KMS-11 (cell line): ENCODE results near the gene EIF4ENIF1.
"Not testable (repeated sequence)": the region's sequence is repeated elsewhere in the genome, so short reads cannot be mapped to it uniquely, and the experiment has no call there.

Experiments
- H2AFZ ChIP-seq: fragments of 200-600 bp; sonication (generic); 2 replicates; pipeline ENCODE4 v1.6.1; 2016; ENCODE audit warnings: antibody characterized with exemption, mixed run types, low read depth
- H3K27ac ChIP-seq: fragments of 200-600 bp; sonication (generic); 2 replicates; pipeline ENCODE4 v1.6.1; 2016; ENCODE audit warnings: mild to moderate bottlenecking, mixed run types
- H3K27me3 ChIP-seq: fragments of 200-600 bp; sonication (generic); 2 replicates; pipeline ENCODE4 v1.6.1; 2017; ENCODE audit warnings: mild to moderate bottlenecking, low read depth, mixed run types, moderate library complexity; ENCODE audit not compliant: insufficient read depth
- H3K36me3 ChIP-seq: fragments of 200-600 bp; sonication (generic); 2 replicates; pipeline ENCODE4 v1.6.1; 2017; ENCODE audit warnings: mild to moderate bottlenecking, mixed run types; ENCODE audit not compliant: insufficient read depth
- H3K4me1 ChIP-seq: fragments of 200-600 bp; sonication (generic); 2 replicates; pipeline ENCODE4 v1.6.1; 2016; ENCODE audit warnings: mild to moderate bottlenecking, low read depth, mixed run types; ENCODE audit not compliant: poor library complexity, severe bottlenecking
- H3K4me2 ChIP-seq: fragments of 200-600 bp; sonication (generic); 2 replicates; pipeline ENCODE4 v1.7.0; 2016; ENCODE audit warnings: mild to moderate bottlenecking, mixed run types
- H3K4me3 ChIP-seq: fragments of 200-600 bp; sonication (generic); IDR thresholded peaks from 2 replicates; pipeline ENCODE4 v1.6.1; 2017; ENCODE audit warnings: low read depth, low read length, mixed read lengths; ENCODE audit not compliant: insufficient read depth
- H3K79me2 ChIP-seq: fragments of 200-600 bp; sonication (generic); 2 replicates; pipeline ENCODE4 v1.6.1; 2016; ENCODE audit warnings: low read depth, mixed run types; ENCODE audit not compliant: insufficient read depth
- H3K9ac ChIP-seq: fragments of 200-600 bp; sonication (generic); 2 replicates; pipeline ENCODE4 v1.6.1; 2016; ENCODE audit warnings: mild to moderate bottlenecking, mixed run types
- H4K20me1 ChIP-seq: fragments of 200-600 bp; sonication (generic); 2 replicates; pipeline ENCODE4 v1.6.1; 2016; ENCODE audit warnings: mild to moderate bottlenecking, mixed run types; ENCODE audit not compliant: insufficient read depth
- CTCF ChIP-seq: fragments of 200-600 bp; sonication (generic); conservative IDR thresholded peaks from 2 replicates; pipeline ENCODE4 v1.6.1; 2017; ENCODE audit warnings: low read depth, mild to moderate bottlenecking, antibody characterized with exemption, low read length, moderate library complexity, mixed read lengths

EIF4ENIF1 gene

GRCh38 chr22:31495343-31495742 lies 5.7 kb upstream of the EIF4ENIF1 start:
- Histone ChIP-seq H3K4me2 (peak overlapping the region; percentile 75), H3K4me1 (peaks cover 55% of the 10 kb centered on the region), H3K4me3 (no peak overlapping the region), H3K9ac (peak overlapping the region; percentile 51; the same call in 1 of the 2 replicates), H3K79me2 (peaks cover 34% of the 10 kb centered on the region), H3K36me3 (no peaks in the 10 kb centered on the region), H3K27ac (peak overlapping the region; percentile 73), H3K27me3 (no peaks in the 10 kb centered on the region), H4K20me1 (no peaks in the 10 kb centered on the region), H2AFZ (peak overlapping the region; percentile 88)
- no peak for TF ChIP-seq CTCF

GRCh38 chr22:31493355-31493754 lies 3.7 kb upstream of the EIF4ENIF1 start:
- H3K36me3 ChIP-seq, H3K9ac ChIP-seq, H3K4me3 ChIP-seq, H3K27me3 ChIP-seq, H3K27ac ChIP-seq, H4K20me1 ChIP-seq, H2AFZ ChIP-seq, H3K4me2 ChIP-seq: not testable (repeated sequence)
- Histone ChIP-seq H3K79me2 (peaks cover 30% of the 10 kb centered on the region), H3K4me1 (peaks cover 49% of the 10 kb centered on the region)

- no peaks in the 10 kb centered on the region for H4K20me1 ChIP-seq
- TF ChIP-seq CTCF = no peak
- peaks cover 30% of the 10 kb centered on the region for H3K79me2 ChIP-seq
- H3K4me1 ChIP-seq = peaks cover 50% of the 10 kb centered on the region
- no peaks in the 10 kb centered on the region for H3K36me3 ChIP-seq
- no peaks in the 10 kb centered on the region for H3K27me3 ChIP-seq
- no peak overlapping the region for H3K4me3 ChIP-seq
- no peak overlapping the region for H3K9ac ChIP-seq
- H2AFZ ChIP-seq = no peak overlapping the region
- no peak overlapping the region for H3K4me2 ChIP-seq
- no peak overlapping the region for H3K27ac ChIP-seq
Measured at GRCh38 chr22:31492151-31492550, 2.5 kb upstream of the EIF4ENIF1 start.

- no peaks in the 10 kb centered on the region for H3K36me3 ChIP-seq
- H3K4me3 ChIP-seq = no peak overlapping the region
- no peaks in the 10 kb centered on the region for H3K27me3 ChIP-seq
- H3K4me2 ChIP-seq = peak overlapping the region; percentile 61
- no peak overlapping the region for H2AFZ ChIP-seq
- H3K9ac ChIP-seq = peak overlapping the region; percentile 95; the same call in 1 of the 2 replicates
- H3K4me1 ChIP-seq = peaks cover 53% of the 10 kb centered on the region
- no peaks in the 10 kb centered on the region for H4K20me1 ChIP-seq
- TF ChIP-seq CTCF = no peak
- peak overlapping the region; percentile 98 for H3K27ac ChIP-seq
- peaks cover 28% of the 10 kb centered on the region for H3K79me2 ChIP-seq
Measured at GRCh38 chr22:31491218-31491962, 1.7 kb upstream of the EIF4ENIF1 start.

- Histone ChIP-seq H3K36me3 (no peaks in the 10 kb centered on the region), H3K4me1 (peaks cover 50% of the 10 kb centered on the region), H3K79me2 (peaks cover 31% of the 10 kb centered on the region), H3K27me3 (no peaks in the 10 kb centered on the region), H4K20me1 (no peaks in the 10 kb centered on the region), H2AFZ (peak overlapping the region; percentile 75), H3K9ac (peak overlapping the region; percentile 95), H3K27ac (peak overlapping the region; percentile 98), H3K4me3 (no peak overlapping the region), H3K4me2 (peak overlapping the region; percentile 61)
- no peak for TF ChIP-seq CTCF
Measured at GRCh38 chr22:31490496-31490925, 869 bp upstream of the EIF4ENIF1 start.
